Kidney (tissue), 14 donors: ENCODE measurements around the gene KRTCAP2. TPM values are rescaled to one million over a fixed set of nuclear protein-coding genes. Genes with fewer than 3 reads are reported as not detected.

Experiments used
- DNase-seq, 5 donors: peaks; one replicate each; pipeline ENCODE4 v3.0.0-alpha.2; 2013 to 2020
- FAIRE-seq: peaks from 2 replicates; lab custom pipeline; 2012; peaks lifted over from hg19 to GRCh38; lab: Jason Lieb, UNC
- H3K27ac ChIP-seq, 2 donors: one replicate each; pipeline ENCODE4 v1.7.0; 2013; ENCODE audit warnings: low read depth in 2 of 2, low read length in 2 of 2, inconsistent platforms in 1 of 2
- H3K27me3 ChIP-seq: one replicate; pipeline ENCODE4 v1.7.1; 2013; ENCODE audit warnings: low read length, inconsistent platforms; ENCODE audit not compliant: control insufficient read depth, insufficient read depth
- H3K36me3 ChIP-seq, 3 donors: one replicate each; pipeline versions ENCODE4 v1.7.0 to v1.7.1; 2013; ENCODE audit warnings: low read length in 3 of 3, control low read depth in 1 of 3, inconsistent platforms in 1 of 3; ENCODE audit not compliant: insufficient read depth in 3 of 3, control insufficient read depth in 2 of 3
- H3K4me1 ChIP-seq, 3 donors: one replicate each; pipeline versions ENCODE4 v1.7.0 to v1.7.1; 2013; ENCODE audit warnings: low read length in 3 of 3, inconsistent platforms in 1 of 3, low read depth in 1 of 3; ENCODE audit not compliant: control insufficient read depth in 2 of 3, insufficient read depth in 2 of 3
- H3K4me3 ChIP-seq, 3 donors: one replicate each; pipeline versions ENCODE4 v1.7.0 to v1.8.1; 2013; ENCODE audit warnings: low read length in 3 of 3, control low read depth in 1 of 3, inconsistent platforms in 1 of 3
- H3K9ac ChIP-seq, 3 donors: one replicate each; pipeline versions ENCODE4 v1.7.0 to v1.7.1; 2013; ENCODE audit warnings: low read length in 3 of 3, control low read depth in 1 of 3, inconsistent platforms in 1 of 3
- H3K9me3 ChIP-seq, 3 donors: one replicate each; pipeline versions ENCODE4 v1.7.0 to v1.7.1; 2013; ENCODE audit warnings: low read length in 3 of 3, control low read depth in 1 of 3, inconsistent platforms in 1 of 3; ENCODE audit not compliant: control insufficient read depth in 2 of 3, insufficient read depth in 1 of 3
- intact Hi-C: fragments of 100-400 bp; cut with DNase I; formaldehyde crosslinking; loops from one replicate; pipeline ENCODE4 v1.11.1; 2022
- polyA plus RNA-seq: library from polyadenylated mRNA; stranded (reverse); fragments of 350-450 nt; fragmentation: Illumina TruSeq; extraction: RNeasy Lipid Tissue Mini Kit (QIAGEN cat#74804); gene quantifications from one replicate; pipeline ENCODE4 v1.2.3, GENCODE V29; 2014; ENCODE audit warnings: low read depth, low replicate concordance; ENCODE audit not compliant: insufficient read depth
- total RNA-seq: library from RNA; stranded (reverse); fragmentation: NEBNext Ultra II Directional; extraction: Animal tissue kit (Norgen Biotek cat#: 25700); gene quantifications from one replicate; pipeline ENCODE4 v1.2.1, GENCODE V29; 2021
- TF ChIP-seq, protein P1 (sequence below): IDR thresholded peaks from 3 replicates; pipeline ENCODE4 v1.5.1; 2012; ENCODE audit warnings: mild to moderate bottlenecking, moderate library complexity, borderline replicate concordance; ENCODE audit not compliant: insufficient read depth; ENCODE audit errors: extremely low read depth
- donor health status: control.
- donor health status: control.
- donor health status: control.
- donor health status: control.
- donor health status: control.
- donor health status: DM: yes; HTN: yes; CAD: no.
- donor health status: Normal renal cell carcinoma (clear cell type).

Gene KRTCAP2
- total and polyA plus RNA-seq, 2 donors from 2014 or later: 198 to 351 TPM

DNA sequence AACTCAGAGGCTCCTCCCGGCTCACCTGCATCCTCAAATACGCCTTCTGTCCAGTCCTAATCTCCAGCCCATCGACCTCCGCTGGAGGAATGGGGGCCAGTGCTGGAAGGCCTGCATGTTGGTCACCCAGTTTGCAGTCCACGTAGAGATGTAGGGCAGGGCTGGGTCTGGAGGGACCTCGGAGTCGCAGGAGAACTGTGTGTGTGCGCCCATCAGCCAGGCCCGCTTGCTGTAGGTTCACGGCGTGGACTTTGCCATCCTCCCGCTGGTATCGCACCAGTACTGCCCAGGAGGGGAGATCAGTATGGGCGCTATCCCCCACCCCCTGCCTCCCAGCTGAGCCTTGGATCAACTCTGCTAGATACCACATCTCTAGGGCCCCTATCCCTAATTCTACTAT, 31.9 kb upstream of the KRTCAP2 start:
- intact Hi-C loops: no loop called here
- H3K27ac ChIP-seq: no peak overlapping the region
- no peaks in the 10 kb centered on the region for H3K9me3 ChIP-seq
- no peak overlapping the region for H3K4me3 ChIP-seq
- FAIRE-seq: no peak
- no peaks in the 10 kb centered on the region for H3K36me3 ChIP-seq
- peaks cover 0 to 13% (median 9%) of the 10 kb centered on the region in 3 donors for H3K4me1 ChIP-seq
- no peaks in the 10 kb centered on the region for H3K27me3 ChIP-seq
- TF ChIP-seq, protein P1, sequence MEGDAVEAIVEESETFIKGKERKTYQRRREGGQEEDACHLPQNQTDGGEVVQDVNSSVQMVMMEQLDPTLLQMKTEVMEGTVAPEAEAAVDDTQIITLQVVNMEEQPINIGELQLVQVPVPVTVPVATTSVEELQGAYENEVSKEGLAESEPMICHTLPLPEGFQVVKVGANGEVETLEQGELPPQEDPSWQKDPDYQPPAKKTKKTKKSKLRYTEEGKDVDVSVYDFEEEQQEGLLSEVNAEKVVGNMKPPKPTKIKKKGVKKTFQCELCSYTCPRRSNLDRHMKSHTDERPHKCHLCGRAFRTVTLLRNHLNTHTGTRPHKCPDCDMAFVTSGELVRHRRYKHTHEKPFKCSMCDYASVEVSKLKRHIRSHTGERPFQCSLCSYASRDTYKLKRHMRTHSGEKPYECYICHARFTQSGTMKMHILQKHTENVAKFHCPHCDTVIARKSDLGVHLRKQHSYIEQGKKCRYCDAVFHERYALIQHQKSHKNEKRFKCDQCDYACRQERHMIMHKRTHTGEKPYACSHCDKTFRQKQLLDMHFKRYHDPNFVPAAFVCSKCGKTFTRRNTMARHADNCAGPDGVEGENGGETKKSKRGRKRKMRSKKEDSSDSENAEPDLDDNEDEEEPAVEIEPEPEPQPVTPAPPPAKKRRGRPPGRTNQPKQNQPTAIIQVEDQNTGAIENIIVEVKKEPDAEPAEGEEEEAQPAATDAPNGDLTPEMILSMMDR: no peak
- peak in 1 of 5 donors; percentile 67 for DNase-seq
- no peak overlapping the region for H3K9ac ChIP-seq

DNA sequence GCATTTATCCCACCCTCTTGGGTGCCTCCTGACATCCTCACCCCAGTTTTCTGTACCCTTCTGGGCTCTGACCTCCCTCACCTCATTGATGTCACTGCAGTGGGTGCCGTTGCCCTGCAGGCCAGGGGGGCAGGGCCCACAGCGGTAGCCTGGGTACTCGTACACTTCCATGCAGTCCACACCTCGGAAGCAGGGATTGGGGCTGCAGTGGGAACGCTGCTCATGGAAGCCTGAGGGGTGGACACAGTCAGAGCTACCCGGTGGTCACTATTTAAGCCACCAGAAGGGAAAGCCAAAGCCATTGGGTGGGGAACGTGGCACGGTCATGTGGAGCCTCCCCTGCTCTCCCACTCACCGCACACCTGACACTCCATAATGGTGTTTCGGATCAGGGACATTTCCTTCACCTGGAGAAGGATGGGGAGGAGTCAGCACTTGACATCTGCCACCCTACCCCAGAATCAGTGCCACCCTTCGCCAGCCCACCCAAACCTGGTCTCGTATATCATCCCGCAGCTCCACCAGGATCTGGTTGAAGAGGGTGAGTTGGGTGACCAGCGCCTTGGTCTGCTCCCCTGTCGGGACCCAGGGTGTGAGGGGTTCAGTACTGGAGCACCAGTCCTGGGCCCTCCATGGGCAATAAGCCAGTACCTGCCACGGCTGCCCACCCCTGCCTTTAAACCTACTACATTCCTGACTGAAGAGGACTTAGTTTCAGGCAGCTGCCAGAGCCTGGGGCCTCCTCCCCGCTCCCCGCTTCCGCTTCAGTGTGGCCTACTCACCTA, 29.8 kb upstream of the KRTCAP2 start:
- TF ChIP-seq, protein P1: no peak

DNA sequence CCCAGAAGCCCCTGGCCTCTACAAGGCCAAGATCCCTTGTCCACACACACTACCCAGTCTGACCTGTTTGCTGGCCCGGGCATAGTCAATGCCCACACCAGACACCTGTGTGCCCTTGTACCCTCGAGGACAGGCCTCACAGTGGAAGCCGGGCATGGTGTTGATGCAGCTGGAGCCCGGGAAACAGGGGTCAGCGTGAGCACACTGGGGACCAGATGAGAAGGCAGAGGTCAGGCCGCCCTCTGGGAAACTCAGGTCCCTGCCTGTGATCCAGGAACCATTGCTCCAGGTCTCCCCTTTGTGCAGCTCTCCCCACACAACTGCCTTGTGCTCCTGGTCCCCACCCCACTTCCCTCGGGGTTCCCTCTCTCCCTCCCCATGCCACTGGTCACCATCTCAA, 29.1 kb upstream of the KRTCAP2 start:
- FAIRE-seq: no peak
- Histone ChIP-seq H3K27ac (no peak overlapping the region), H3K4me3 (no peak overlapping the region), H3K36me3 (no peaks in the 10 kb centered on the region), H3K27me3 (no peaks in the 10 kb centered on the region), H3K9me3 (no peaks in the 10 kb centered on the region), H3K9ac (no peak overlapping the region), H3K4me1 (peaks cover 0 to 2% (median 0%) of the 10 kb centered on the region in 3 donors)
- DNase-seq: peak in 1 of 5 donors; percentile 69
- TF ChIP-seq, protein P1: no peak
- intact Hi-C loops: no loop called here

More for the DNA sequence above, 29.8 kb upstream of the KRTCAP2 start:
- H3K27ac ChIP-seq: no peak overlapping the region
- intact Hi-C loops: no loop called here
- peak in 1 of 5 donors; percentile 59 for DNase-seq
- H3K36me3 ChIP-seq: no peaks in the 10 kb centered on the region
- peaks cover 0 to 3% (median under 1%) of the 10 kb centered on the region in 3 donors for H3K4me1 ChIP-seq
- H3K27me3 ChIP-seq: no peaks in the 10 kb centered on the region
- no peaks in the 10 kb centered on the region for H3K9me3 ChIP-seq
- H3K9ac ChIP-seq: no peak overlapping the region
- H3K4me3 ChIP-seq: no peak overlapping the region
- no peak for FAIRE-seq
